Adrenal gland (tissue), 5 donors: ENCODE data around the gene B3GNT2.

ENCODE experiments used
- CTCF ChIP-seq, 6 experiments: fragments of 450-650 bp in 4 of 6; fragments of 200-600 bp in 2 of 6; sonication (generic) in 1 of 6; IDR thresholded peaks; 1 replicate in 5 of 6; 2 replicates in 1 of 6; pipeline versions ENCODE4 v1.5.1 to v1.8.0; 2016 to 2021; ENCODE audit warnings: antibody characterized with exemption in 6 of 6, mild to moderate bottlenecking in 2 of 6, moderate library complexity in 1 of 6
- POLR2A ChIP-seq, 2 donors: fragments of 450-650 bp; IDR thresholded peaks; one replicate each; pipeline ENCODE4 v1.6.1; 2017; ENCODE audit warnings: antibody characterized with exemption in 2 of 2, mild to moderate bottlenecking in 2 of 2, moderate library complexity in 1 of 2
- donor health status: DM: no; HTN: no; CAD: no.

GRCh38 chr2:62177392-62178049, 18.4 kb upstream of the B3GNT2 start:
- TF ChIP-seq CTCF (IDR thresholded peaks at IDR 0.05), result no peak
- no peak for TF ChIP-seq POLR2A (IDR thresholded peaks at IDR 0.05)
